Hematopoietic multipotent progenitor cell treated with erythropoietin and hydrocortisone succinate and interleukin-3 and kit ligand, for 4 days (in vitro differentiated cells): ENCODE results near the gene ERC2.

ENCODE experiments used
- DNase-seq: peaks from one replicate; pipeline ENCODE4 v3.0.0-alpha.2; 2015

ERC2 gene

GRCh38 chr3:56365905-56366640 is 102.2 kb downstream of the ERC2 start:
- DNase-seq, result no peak

- DNase-seq, result no peak
Measured at GRCh38 chr3:56364665-56365064, 103.6 kb downstream of the ERC2 start.

GRCh38 chr3:56363720-56364119 is 104.5 kb downstream of the ERC2 start:
- DNase-seq, result no peak

GRCh38 chr3:56361731-56362130 is 106.5 kb downstream of the ERC2 start:
- DNase-seq, result no peak

- DNase-seq, result no peak
Measured at GRCh38 chr3:56357266-56357665, 111.0 kb downstream of the ERC2 start.

- no peak for DNase-seq
Measured at GRCh38 chr3:56356808-56357207, 111.5 kb downstream of the ERC2 start.

GRCh38 chr3:56355570-56356185 is 112.6 kb downstream of the ERC2 start:
- peak; percentile 5 for DNase-seq

GRCh38 chr3:56351537-56351936 is 116.7 kb downstream of the ERC2 start:
- DNase-seq, result no peak

GRCh38 chr3:56347219-56347871 is 120.9 kb downstream of the ERC2 start:
- DNase-seq, result peak; percentile 50

- no peak for DNase-seq
Measured at GRCh38 chr3:56342475-56342874, 125.8 kb downstream of the ERC2 start.

- DNase-seq, result no peak
Measured at GRCh38 chr3:56339671-56340070, 128.6 kb downstream of the ERC2 start.

GRCh38 chr3:56339244-56339643 is 129.0 kb downstream of the ERC2 start:
- DNase-seq, result no peak

- DNase-seq, result no peak
Measured at GRCh38 chr3:56336023-56336422, 132.2 kb downstream of the ERC2 start.

GRCh38 chr3:56324473-56324872 is 143.8 kb downstream of the ERC2 start:
- DNase-seq, result no peak

GRCh38 chr3:56323986-56324420 is 144.3 kb downstream of the ERC2 start:
- peak; percentile 39 for DNase-seq

GRCh38 chr3:56322862-56323261 is 145.4 kb downstream of the ERC2 start:
- no peak for DNase-seq

- no peak for DNase-seq
Measured at GRCh38 chr3:56321892-56322291, 146.4 kb downstream of the ERC2 start.

GRCh38 chr3:56321383-56321782 is 146.9 kb downstream of the ERC2 start:
- DNase-seq, result no peak

- no peak for DNase-seq
Measured at GRCh38 chr3:56320883-56321282, 147.4 kb downstream of the ERC2 start.

GRCh38 chr3:56318891-56319290 is 149.4 kb downstream of the ERC2 start:
- no peak for DNase-seq

GRCh38 chr3:56316944-56317343 is 151.3 kb downstream of the ERC2 start:
- no peak for DNase-seq

GRCh38 chr3:56314842-56315241 is 153.4 kb downstream of the ERC2 start:
- no peak for DNase-seq

- DNase-seq, result no peak
Measured at GRCh38 chr3:56309465-56309864, 158.8 kb downstream of the ERC2 start.

- no peak for DNase-seq
Measured at GRCh38 chr3:56308471-56308870, 159.8 kb downstream of the ERC2 start.
